Ovary (tissue), 9 donors: ENCODE measurements around the gene STAG2. TPM values are rescaled to one million over a fixed set of nuclear protein-coding genes. Genes with fewer than 3 reads are reported as not detected.
A peak's percentile ranks its signal among the peaks of the same experiment; 100 is the strongest.

Experiments
- DNase-seq, 5 donors: peaks; one replicate each; pipeline ENCODE4 v3.0.0-alpha.2; 2019 to 2020
- H3K27ac ChIP-seq, 2 donors: fragments of 200-600 bp; one replicate each; pipeline versions ENCODE4 v1.5.1 to v1.8.0; 2019 to 2022
- H3K27me3 ChIP-seq: fragments of 200-600 bp; one replicate; pipeline ENCODE4 v1.8.0; 2022
- H3K36me3 ChIP-seq: fragments of 200-600 bp; sonication (generic); one replicate; pipeline ENCODE4 v1.5.1; 2019
- H3K4me1 ChIP-seq: one replicate; pipeline ENCODE4 v1.8.1; 2013; ENCODE audit warnings: mild to moderate bottlenecking, moderate library complexity; ENCODE audit not compliant: insufficient read depth
- H3K4me3 ChIP-seq: fragments of 200-600 bp; sonication (generic); one replicate; pipeline ENCODE4 v1.5.1; 2017
- H3K9me3 ChIP-seq, 2 donors: fragments of 200-600 bp in 1 of 2; sonication (generic) in 1 of 2; one replicate each; pipeline versions ENCODE4 v1.5.1 to v1.8.1; 2013 to 2019; ENCODE audit warnings: mild to moderate bottlenecking in 1 of 2, moderate library complexity in 1 of 2
- CTCF ChIP-seq, 3 donors: fragments of 450-650 bp in 2 of 3; fragments of 200-600 bp in 1 of 3; IDR thresholded peaks; one replicate each; pipeline versions ENCODE4 v1.5.1 to v1.8.0; 2016 to 2022; ENCODE audit warnings: antibody characterized with exemption in 3 of 3, mild to moderate bottlenecking in 1 of 3
- EP300 ChIP-seq: sonication (generic); formaldehyde crosslinking; IDR thresholded peaks from one replicate; pipeline ENCODE4 v1.6.1; 2017; ENCODE audit warnings: antibody characterized with exemption
- POLR2A ChIP-seq: fragments of 450-650 bp; IDR thresholded peaks from one replicate; pipeline ENCODE4 v1.6.1; 2017; ENCODE audit warnings: antibody characterized with exemption, mild to moderate bottlenecking, moderate library complexity
- WGBS, 3 donors: extraction: QIAGEN DNeasy Blood & Tissue Kit in 1 of 3; methylation state at CpG; one replicate each; pipeline versions ENCODE4 v1.1.5 to v1.1.7; 2013 to 2017; 5-methylcytosine and 5-hydroxymethylcytosine counted together
- intact Hi-C, 4 donors: fragments of 100-400 bp; cut with DNase I; formaldehyde crosslinking; loops; one replicate each; pipeline versions ENCODE4 v1.11.0 to v1.15.1; 2022 to 2023
- polyA plus RNA-seq, 2 donors: library from polyadenylated mRNA; stranded (reverse); fragments of 200-250 nt in 1 of 2; fragments of 350-450 nt in 1 of 2; fragmentation: Illumina TruSeq in 1 of 2; extraction: RNeasy Lipid Tissue Mini Kit (QIAGEN cat#74804) in 1 of 2; gene quantifications; one replicate each; pipeline ENCODE4 v1.2.3, GENCODE V29; 2013 to 2014
- total RNA-seq, 7 donors: library from RNA; depleted of rRNA in 2 of 7; stranded (reverse); fragments of >200 nt in 2 of 7; fragmentation: NEBNext Ultra II Directional in 3 of 7; extraction: Animal tissue kit (Norgen Biotek cat#: 25700) in 3 of 7; gene quantifications; one replicate each; pipeline versions ENCODE4 v1.1.0 to v1.2.4, GENCODE V29; 2016 to 2023
- donor health status: DM: no; HTN: no; CAD: no; lungs with moderate emphysema.
- donor health status: DM: no; HTN: no; CAD: no.
- donor health status: Bipolar disorder and iron deficiency.
- donor health status: DM: yes; HTN: yes; CAD: no.
- donor health status: DM: no; HTN: no; CAD: no.
- donor health status: DM: yes; HTN: yes; CAD: no.

Gene STAG2
- total and polyA plus RNA-seq, 9 donors = 35.1 to 135 (median 83.1) TPM

DNA sequence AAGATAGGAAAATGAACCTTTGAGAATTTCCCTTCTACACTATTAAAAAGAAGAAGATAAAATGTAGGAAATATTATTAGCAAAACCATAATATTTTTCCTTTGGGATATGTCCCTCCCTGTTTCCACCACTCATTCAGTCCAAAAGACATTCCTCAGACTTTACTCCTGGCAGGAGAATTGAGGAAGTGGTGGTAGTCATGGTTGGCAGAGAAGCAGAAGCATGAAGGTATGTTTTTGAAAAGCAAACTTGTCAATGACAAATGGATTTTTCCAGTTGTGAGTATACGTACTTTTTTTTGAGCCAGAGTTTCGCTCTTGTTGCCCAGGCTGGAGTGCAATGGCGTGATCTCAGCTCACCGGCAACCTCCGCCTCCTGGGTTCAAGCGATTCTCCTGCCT lies 13.7 kb downstream of the STAG2 start:
- intact Hi-C loops = no loop called here
- no peak for TF ChIP-seq CTCF (IDR thresholded peaks at IDR 0.05)
- no peak for TF ChIP-seq POLR2A
- TF ChIP-seq EP300 = no peak
- no peak for DNase-seq
- no peak overlapping the region for H3K27ac ChIP-seq
- H3K4me3 ChIP-seq = no peak overlapping the region
- 71 to 74% (median 71%) methylated on average over 6 of the region's 6 CpGs for WGBS, 3 donors
- peaks cover 1% of the 10 kb centered on the region for H3K4me1 ChIP-seq
- no peaks in the 10 kb centered on the region for H3K9me3 ChIP-seq
- H3K36me3 ChIP-seq = no peaks in the 10 kb centered on the region
- no peaks in the 10 kb centered on the region for H3K27me3 ChIP-seq

DNA sequence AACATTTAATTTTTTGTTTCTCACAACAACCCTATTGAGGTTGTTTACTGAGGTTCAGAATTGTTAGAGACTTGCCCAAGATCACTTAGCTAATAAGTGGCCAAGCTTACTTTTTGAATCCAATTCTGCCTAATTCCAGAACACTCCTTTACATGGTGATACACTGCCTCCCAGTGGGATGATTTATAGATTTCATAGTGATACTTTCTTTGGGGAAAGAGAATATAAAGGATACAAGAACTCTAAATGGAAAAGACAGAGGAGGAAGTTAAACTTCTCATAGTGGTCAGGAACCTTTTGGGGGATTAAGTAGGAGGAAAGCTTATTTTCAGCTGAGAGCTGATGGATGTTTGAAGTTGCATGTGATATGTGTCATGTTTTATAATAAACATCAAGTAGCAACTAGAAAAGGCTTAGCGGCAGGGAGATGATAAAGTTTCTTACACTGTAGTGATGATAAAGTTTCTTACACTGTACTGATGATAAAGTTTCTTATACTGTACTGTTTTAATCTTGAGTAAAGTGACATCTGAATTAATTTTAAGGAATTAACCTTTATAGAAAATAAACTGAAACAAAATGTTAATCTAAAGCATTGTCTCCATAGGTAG lies 15.3 kb downstream of the STAG2 start:
- Histone ChIP-seq H3K27ac (no peak overlapping the region), H3K4me1 (peaks cover 1% of the 10 kb centered on the region), H3K36me3 (no peaks in the 10 kb centered on the region), H3K27me3 (no peaks in the 10 kb centered on the region), H3K9me3 (no peaks in the 10 kb centered on the region), H3K4me3 (no peak overlapping the region)
- intact Hi-C loops = no loop called here
- DNase-seq = no peak
- 47 to 62% (median 61%) methylated on average over 1 of the region's 1 CpG for WGBS, 3 donors
- TF ChIP-seq CTCF (IDR thresholded peaks at IDR 0.05) (peak in 1 of 3 donors; percentile 16), EP300 (no peak)

GRCh38 chrX:123983240-123983639 lies 21.7 kb downstream of the STAG2 start:
- peaks cover 3% of the 10 kb centered on the region for H3K4me1 ChIP-seq
- DNase-seq = no peak
- no peaks in the 10 kb centered on the region for H3K27me3 ChIP-seq
- no peaks in the 10 kb centered on the region for H3K36me3 ChIP-seq
- 29 to 40% (median 40%) methylated on average over 3 of the region's 3 CpGs for WGBS, 3 donors
- no peaks in the 10 kb centered on the region for H3K9me3 ChIP-seq
- H3K4me3 ChIP-seq = no peak overlapping the region
- H3K27ac ChIP-seq = no peak overlapping the region
- intact Hi-C loops = no loop called here
- TF ChIP-seq POLR2A (no peak), EP300 (no peak), CTCF (IDR thresholded peaks at IDR 0.05) (no peak)

- Histone ChIP-seq H3K4me3 (no peak overlapping the region), H3K27me3 (no peaks in the 10 kb centered on the region), H3K9me3 (no peaks in the 10 kb centered on the region), H3K27ac (no peak overlapping the region), H3K4me1 (peaks cover 3% of the 10 kb centered on the region), H3K36me3 (no peaks in the 10 kb centered on the region)
- intact Hi-C loops = no loop called here
- no peak for DNase-seq
- 41 to 51% (median 44%) methylated on average over 2 of the region's 2 CpGs for WGBS, 3 donors
- TF ChIP-seq EP300 = no peak
- TF ChIP-seq CTCF (IDR thresholded peaks at IDR 0.05) = no peak
- TF ChIP-seq POLR2A = no peak
Measured at GRCh38 chrX:123986377-123986776, 24.9 kb downstream of the STAG2 start.
